ENCODE data around the gene AGPAT4. TPM values are rescaled to one million over a fixed set of nuclear protein-coding genes. Genes with fewer than 3 reads are reported as not detected.

AGPAT4 gene
- total and polyA plus RNA-seq, 2 of the 4 experiments (the other 2 are of a cell fraction) = 3.6 to 3.8 TPM

- TF ChIP-seq CEBPB (IDR thresholded peaks at IDR 0.05; ENCODE audit: low read depth, low read length) = no peak
- no peak for TF ChIP-seq SMC3 (IDR thresholded peaks at IDR 0.05; ENCODE audit: low read depth, low read length)
- no peak for TF ChIP-seq ELK1 (IDR thresholded peaks at IDR 0.05; ENCODE audit: borderline replicate concordance, low read depth, low read length)
- no peak for TF ChIP-seq USF2 (IDR thresholded peaks at IDR 0.05; ENCODE audit: low read depth, low read length)
- no peak for TF ChIP-seq RCOR1 (IDR thresholded peaks at IDR 0.05; ENCODE audit: insufficient replicate concordance, low read length)
- TF ChIP-seq MAFK (IDR thresholded peaks at IDR 0.05; ENCODE audit: low read depth, low read length) = no peak
- TF ChIP-seq RAD21 (IDR thresholded peaks at IDR 0.05; ENCODE audit: low read length) = no peak
- TF ChIP-seq BHLHE40 (IDR thresholded peaks at IDR 0.05; ENCODE audit: low read depth, low read length) = no peak
- no peak for TF ChIP-seq FOS (IDR thresholded peaks at IDR 0.05; ENCODE audit: low read depth, low read length)
- no peak for TF ChIP-seq CHD1 (IDR thresholded peaks at IDR 0.05; ENCODE audit: low read depth, low read length)
- Histone ChIP-seq H2BK5ac (ENCODE audit: low read depth, low read length, poor library complexity, severe bottlenecking) (no peak overlapping the region), H3K4me2 (ENCODE audit: low read depth, low read length) (no peak overlapping the region), H3K9me3 (ENCODE audit: control insufficient read depth, insufficient read depth, low read length) (no peaks in the 10 kb centered on the region), H2AK5ac (ENCODE audit: low read depth, low read length) (no peak overlapping the region), H3K27ac (ENCODE audit: insufficient read depth, low read length) (no peak overlapping the region), H3K4me3 (ENCODE audit: insufficient read depth, low read depth, low read length) (no peak overlapping the region), H3K79me1 (ENCODE audit: low read depth in 1 of 2, low read length in 2 of 2) (no peaks in the 10 kb centered on the region), H4K20me1 (ENCODE audit: insufficient read depth, low read length) (no peaks in the 10 kb centered on the region), H3K18ac (ENCODE audit: low read depth, low read length) (no peak overlapping the region), H2AK9ac (replicated peaks; ENCODE audit: low read depth, low read length, poor library complexity) (no peak overlapping the region), H2BK20ac (ENCODE audit: low read depth, low read length) (no peak overlapping the region), H2BK120ac (ENCODE audit: low read depth, low read length) (no peak overlapping the region), H3K27me3 (ENCODE audit: control insufficient read depth, insufficient read depth, low read length) (no peaks in the 10 kb centered on the region), H2AFZ (replicated peaks; ENCODE audit: low read length, poor library complexity) (no peak overlapping the region), H3K9ac (ENCODE audit: low read depth, low read length) (no peak overlapping the region), H3K23ac (ENCODE audit: low read depth, low read length) (no peak overlapping the region), H3K9me1 (ENCODE audit: insufficient read depth, low read length) (peaks cover 8% of the 10 kb centered on the region), H3K56ac (ENCODE audit: extremely low read depth, insufficient read depth, low read length) (no peak overlapping the region), H3K36me3 (ENCODE audit: control insufficient read depth, insufficient read depth, low read length) (peaks cover 20% of the 10 kb centered on the region), H4K8ac (ENCODE audit: low read depth in 2 of 2, low read length in 2 of 2) (no peak overlapping the region), H3K4me1 (ENCODE audit: control insufficient read depth, insufficient read depth, low read length) (no peaks in the 10 kb centered on the region), H4K91ac (ENCODE audit: insufficient read depth, low read depth, low read length) (no peak overlapping the region), H2BK15ac (ENCODE audit: low read depth, low read length) (no peak overlapping the region), H3K14ac (replicated peaks; ENCODE audit: low read depth, low read length) (0 out of 2 replicates have a peak overlapping the region, but pooled peaks have one; percentile 32), H3K4ac (ENCODE audit: low read depth, low read length) (no peak overlapping the region), H4K5ac (ENCODE audit: low read depth, low read length) (no peak overlapping the region)
- POLR2A ChIA-PET (ENCODE audit: unreplicated experiment) = no interaction called here
- CTCF ChIA-PET = no interaction called here
- DNase-seq (no peak), ATAC-seq (ENCODE audit: low read depth) (no peak)
- no TSS peak for BruUV-seq (replicated peaks)
- 67% methylated on average over 3 of the region's 5 CpGs; no CpG with 5 or more reads in 1 of the 2 experiments for WGBS, 2 experiments (ENCODE audit: extremely low coverage in 2 of 2, insufficient read length in 1 of 2)
- in situ Hi-C loops (cut with MboI; ENCODE audit: low sequenced_read_pairs) (no loop called here), intact Hi-C loops (cut with micrococcal nuclease) (no loop called here), dilution Hi-C loops (cut with HindIII; ENCODE audit: low sequenced_read_pairs, unreplicated experiment) (no loop called here)
Measured at GRCh38 chr6:161094955-161095354, 178.9 kb downstream of the AGPAT4 start.
